Liver (tissue), 9 donors: ENCODE measurements around the gene FCN1. TPM values are rescaled to one million over a fixed set of nuclear protein-coding genes. Genes with fewer than 3 reads are reported as not detected.
A peak's percentile ranks its signal among the peaks of the same experiment; 100 is the strongest.

ENCODE experiments used
- DNase-seq: peaks from one replicate; pipeline ENCODE4 v3.0.0-alpha.2; 2017; ENCODE audit warnings: low spot score
- H3K27ac ChIP-seq, 2 donors: one replicate each; pipeline ENCODE4 v1.7.0; 2013; ENCODE audit warnings: inconsistent platforms in 2 of 2, low read length in 2 of 2, control low read depth in 1 of 2, low read depth in 1 of 2, mild to moderate bottlenecking in 1 of 2
- H3K27me3 ChIP-seq, 4 donors: one replicate each; pipeline versions ENCODE4 v1.6.1 to v1.7.0; 2013; ENCODE audit warnings: low read length in 3 of 4, inconsistent platforms in 1 of 4, mild to moderate bottlenecking in 1 of 4, moderate library complexity in 1 of 4; ENCODE audit not compliant: control insufficient read depth in 4 of 4, insufficient read depth in 4 of 4
- H3K36me3 ChIP-seq, 4 donors: one replicate each; pipeline versions ENCODE4 v1.6.1 to v1.7.0; 2013; ENCODE audit warnings: low read length in 3 of 4, mild to moderate bottlenecking in 3 of 4, low read depth in 1 of 4, moderate library complexity in 1 of 4; ENCODE audit not compliant: control insufficient read depth in 4 of 4, insufficient read depth in 3 of 4
- H3K4me1 ChIP-seq, 4 donors: one replicate each; pipeline versions ENCODE4 v1.6.1 to v1.7.0; 2013; ENCODE audit warnings: low read length in 3 of 4, mild to moderate bottlenecking in 3 of 4, moderate library complexity in 1 of 4; ENCODE audit not compliant: control insufficient read depth in 4 of 4, insufficient read depth in 4 of 4
- H3K4me3 ChIP-seq, 3 donors: one replicate each; pipeline versions ENCODE4 v1.6.1 to v1.7.0; 2013; ENCODE audit warnings: low read length in 3 of 3, control low read depth in 1 of 3, low read depth in 1 of 3, mild to moderate bottlenecking in 1 of 3
- H3K9ac ChIP-seq, 2 donors: one replicate each; pipeline ENCODE4 v1.7.0; 2013; ENCODE audit warnings: low read length in 2 of 2, mild to moderate bottlenecking in 2 of 2, moderate library complexity in 2 of 2, control low read depth in 1 of 2, low read depth in 1 of 2
- H3K9me3 ChIP-seq, 4 donors: one replicate each; pipeline versions ENCODE4 v1.6.1 to v1.7.0; 2013; ENCODE audit warnings: low read length in 3 of 4; ENCODE audit not compliant: control insufficient read depth in 4 of 4
- EGR1 ChIP-seq, 2 donors: IDR thresholded peaks; 2 replicates each; pipeline ENCODE4 v1.6.1; 2016 to 2018; ENCODE audit warnings: antibody characterized with exemption in 2 of 2, low read depth in 2 of 2
- FOXA2 ChIP-seq: IDR thresholded peaks from 2 replicates; pipeline ENCODE4 v1.6.1; 2016; ENCODE audit warnings: antibody characterized with exemption
- GABPA ChIP-seq, 2 donors: IDR thresholded peaks in 1 of 2; conservative IDR thresholded peaks in 1 of 2; 2 replicates each; pipeline ENCODE4 v1.6.1; 2016; ENCODE audit warnings: antibody characterized with exemption in 2 of 2, mild to moderate bottlenecking in 1 of 2, moderate library complexity in 1 of 2
- HNF4A ChIP-seq, 2 donors: conservative IDR thresholded peaks; 2 replicates each; pipeline ENCODE4 v1.6.1; 2016; ENCODE audit warnings: antibody characterized with exemption in 2 of 2, mild to moderate bottlenecking in 2 of 2
- HNF4G ChIP-seq: IDR thresholded peaks from 2 replicates; pipeline ENCODE4 v1.6.1; 2016; ENCODE audit warnings: antibody characterized with exemption
- NR2F2 ChIP-seq: IDR thresholded peaks from 2 replicates; pipeline ENCODE4 v1.6.1; 2016; ENCODE audit warnings: antibody characterized with exemption
- RAD21 ChIP-seq, 2 donors: IDR thresholded peaks; 2 replicates each; pipeline ENCODE4 v1.6.1; 2016; ENCODE audit warnings: antibody characterized with exemption in 2 of 2, mild to moderate bottlenecking in 2 of 2
- RXRA ChIP-seq, 2 donors: IDR thresholded peaks; 2 replicates each; pipeline ENCODE4 v1.6.1; 2017 to 2018; ENCODE audit warnings: antibody characterized with exemption in 2 of 2, mild to moderate bottlenecking in 1 of 2
- SP1 ChIP-seq: IDR thresholded peaks from 2 replicates; pipeline ENCODE4 v1.6.1; 2018; ENCODE audit warnings: antibody characterized with exemption, mild to moderate bottlenecking
- TAF1 ChIP-seq: conservative IDR thresholded peaks from 2 replicates; pipeline ENCODE4 v1.6.1; 2016; ENCODE audit warnings: antibody characterized with exemption, mild to moderate bottlenecking
- YY1 ChIP-seq: IDR thresholded peaks from 2 replicates; pipeline ENCODE4 v1.6.1; 2016; ENCODE audit warnings: antibody characterized with exemption, mild to moderate bottlenecking
- WGBS: extraction: QIAGEN DNeasy Blood & Tissue Kit; methylation state at CpG from one replicate; pipeline ENCODE4 v1.1.7; 2013; 5-methylcytosine and 5-hydroxymethylcytosine counted together
- polyA plus RNA-seq, 2 donors: library from polyadenylated mRNA; stranded (reverse) in 1 of 2; unstranded in 1 of 2; fragments of 200-250 nt in 1 of 2; fragments of >200 nt in 1 of 2; fragmentation: Nextera tagmentation in 1 of 2; extraction: Ambion mirVana in 1 of 2; gene quantifications; one replicate each; pipeline versions ENCODE4 v1.2.1 to v1.2.3, GENCODE V29; 2013 to 2015
- total RNA-seq, 2 donors: library from RNA; depleted of rRNA; stranded (reverse); fragments of >200 nt; gene quantifications; one replicate each; pipeline ENCODE4 v1.2.3, GENCODE V29; 2014
- TF ChIP-seq, protein P1 (sequence below): IDR thresholded peaks from 2 replicates; pipeline ENCODE4 v1.6.1; 2016; ENCODE audit warnings: antibody characterized with exemption
- TF ChIP-seq, protein P2 (sequence below): IDR thresholded peaks from 2 replicates; pipeline ENCODE4 v1.6.1; 2016; ENCODE audit warnings: antibody characterized with exemption, mild to moderate bottlenecking
- TF ChIP-seq, protein P3 (sequence below): IDR thresholded peaks from 2 replicates; pipeline ENCODE4 v1.6.1; 2016; ENCODE audit warnings: antibody characterized with exemption
- TF ChIP-seq, protein P4 (sequence below): IDR thresholded peaks from 2 replicates; pipeline ENCODE4 v1.6.1; 2016; ENCODE audit warnings: antibody characterized with exemption
- TF ChIP-seq, protein P5 (sequence below): fragments of 150-350 bp; IDR thresholded peaks from 2 replicates; pipeline ENCODE4 v1.5.1; 2017; ENCODE audit warnings: improper control_type of control experiment, low read depth, low read length; ENCODE audit not compliant: missing input control
- donor health status: healthy.
- donor health status: healthy.
- donor health status: healthy.
- donor health status: healthy.
- donor health status: healthy.

The FCN1 gene
- total and polyA plus RNA-seq, 4 donors: 0.97 to 15.0 (median 5.4) TPM

DNA sequence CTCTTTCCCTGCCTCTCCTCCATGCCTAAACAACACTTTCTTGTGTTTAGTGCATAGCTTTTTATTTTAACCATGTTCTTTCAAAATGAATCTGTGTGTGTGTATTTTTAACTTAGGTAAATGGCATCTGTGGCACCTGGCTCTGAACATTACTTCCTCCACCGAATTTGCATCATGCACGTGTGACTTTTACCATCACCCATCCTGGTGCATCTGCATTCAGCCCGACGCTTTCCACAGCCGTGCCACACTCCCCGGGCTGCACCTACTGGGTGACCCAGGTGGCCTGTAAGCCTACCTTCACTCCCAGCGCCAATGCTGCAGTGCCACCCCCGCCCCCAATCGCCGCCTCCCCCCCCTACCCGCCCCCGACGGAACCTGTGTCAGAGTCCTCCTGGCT lies 12.7 kb upstream of the FCN1 start:
- WGBS: 82% methylated on average over 13 of the region's 13 CpGs
- no peaks in the 10 kb centered on the region for H3K9me3 ChIP-seq
- H3K36me3 ChIP-seq: no peaks in the 10 kb centered on the region
- no peak overlapping the region for H3K4me3 ChIP-seq
- H3K27ac ChIP-seq: no peak overlapping the region
- no peak overlapping the region for H3K9ac ChIP-seq
- TF ChIP-seq, protein P1, sequence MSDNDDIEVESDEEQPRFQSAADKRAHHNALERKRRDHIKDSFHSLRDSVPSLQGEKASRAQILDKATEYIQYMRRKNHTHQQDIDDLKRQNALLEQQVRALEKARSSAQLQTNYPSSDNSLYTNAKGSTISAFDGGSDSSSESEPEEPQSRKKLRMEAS: no peak
- TF ChIP-seq EGR1 (IDR thresholded peaks at IDR 0.05; ENCODE audit: low read depth in 2 of 2) (no peak), RAD21 (IDR thresholded peaks at IDR 0.05) (no peak), SP1 (no peak), TAF1 (no peak)
- TF ChIP-seq, protein P2, sequence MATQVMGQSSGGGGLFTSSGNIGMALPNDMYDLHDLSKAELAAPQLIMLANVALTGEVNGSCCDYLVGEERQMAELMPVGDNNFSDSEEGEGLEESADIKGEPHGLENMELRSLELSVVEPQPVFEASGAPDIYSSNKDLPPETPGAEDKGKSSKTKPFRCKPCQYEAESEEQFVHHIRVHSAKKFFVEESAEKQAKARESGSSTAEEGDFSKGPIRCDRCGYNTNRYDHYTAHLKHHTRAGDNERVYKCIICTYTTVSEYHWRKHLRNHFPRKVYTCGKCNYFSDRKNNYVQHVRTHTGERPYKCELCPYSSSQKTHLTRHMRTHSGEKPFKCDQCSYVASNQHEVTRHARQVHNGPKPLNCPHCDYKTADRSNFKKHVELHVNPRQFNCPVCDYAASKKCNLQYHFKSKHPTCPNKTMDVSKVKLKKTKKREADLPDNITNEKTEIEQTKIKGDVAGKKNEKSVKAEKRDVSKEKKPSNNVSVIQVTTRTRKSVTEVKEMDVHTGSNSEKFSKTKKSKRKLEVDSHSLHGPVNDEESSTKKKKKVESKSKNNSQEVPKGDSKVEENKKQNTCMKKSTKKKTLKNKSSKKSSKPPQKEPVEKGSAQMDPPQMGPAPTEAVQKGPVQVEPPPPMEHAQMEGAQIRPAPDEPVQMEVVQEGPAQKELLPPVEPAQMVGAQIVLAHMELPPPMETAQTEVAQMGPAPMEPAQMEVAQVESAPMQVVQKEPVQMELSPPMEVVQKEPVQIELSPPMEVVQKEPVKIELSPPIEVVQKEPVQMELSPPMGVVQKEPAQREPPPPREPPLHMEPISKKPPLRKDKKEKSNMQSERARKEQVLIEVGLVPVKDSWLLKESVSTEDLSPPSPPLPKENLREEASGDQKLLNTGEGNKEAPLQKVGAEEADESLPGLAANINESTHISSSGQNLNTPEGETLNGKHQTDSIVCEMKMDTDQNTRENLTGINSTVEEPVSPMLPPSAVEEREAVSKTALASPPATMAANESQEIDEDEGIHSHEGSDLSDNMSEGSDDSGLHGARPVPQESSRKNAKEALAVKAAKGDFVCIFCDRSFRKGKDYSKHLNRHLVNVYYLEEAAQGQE: no peak
- H3K4me1 ChIP-seq: peaks cover 0 to 3% (median 0%) of the 10 kb centered on the region in 4 donors
- no peaks in the 10 kb centered on the region for H3K27me3 ChIP-seq
- DNase-seq: no peak

DNA sequence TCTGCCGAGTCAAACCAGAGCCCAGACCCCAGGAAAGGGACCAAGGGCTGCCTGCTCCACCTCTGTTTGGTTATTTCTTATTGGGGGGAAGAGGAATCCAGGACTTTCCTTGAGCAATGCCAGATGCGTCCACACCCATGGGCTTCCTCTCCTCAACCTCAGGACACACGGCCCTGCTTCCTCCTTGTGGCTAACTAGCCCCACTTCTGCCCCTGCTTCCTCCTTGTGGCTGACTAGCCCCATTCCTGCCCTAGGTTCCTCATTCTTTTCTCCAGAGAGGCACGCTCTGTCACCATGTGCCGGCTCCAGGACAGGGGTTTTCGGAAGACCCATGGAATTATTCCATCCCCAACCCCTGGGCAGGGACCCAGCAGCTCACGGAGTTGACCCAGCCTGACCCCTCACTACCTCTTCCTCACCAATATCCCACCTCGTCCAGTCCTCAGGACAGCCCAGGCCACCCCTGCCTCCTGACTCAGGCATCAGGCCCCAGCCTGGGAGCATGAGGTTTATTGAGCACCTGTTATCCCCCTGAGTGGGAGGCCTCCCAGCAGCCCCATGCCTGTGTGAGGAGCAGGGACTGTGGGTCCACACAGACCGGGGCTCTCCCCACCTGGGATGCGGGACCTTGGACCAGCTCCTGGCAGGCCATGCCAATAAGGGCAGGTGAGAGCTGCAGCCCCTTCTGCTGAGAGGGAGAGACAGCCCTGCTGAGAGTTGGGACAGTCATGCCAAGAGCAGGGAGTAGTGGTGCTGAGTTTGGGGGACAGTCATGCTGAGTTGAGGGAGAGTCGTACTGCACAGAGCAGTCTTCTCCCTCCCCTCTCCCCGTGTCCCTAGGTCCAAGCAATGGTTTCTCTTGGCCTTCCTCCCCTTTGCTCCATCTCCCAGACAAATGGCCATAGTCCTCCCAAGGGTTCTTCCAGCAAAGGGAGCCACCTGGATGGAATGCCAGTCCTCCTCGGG lies 11.8 kb upstream of the FCN1 start:
- no peak for DNase-seq
- no peaks in the 10 kb centered on the region for H3K27me3 ChIP-seq
- no peak overlapping the region for H3K9ac ChIP-seq
- no peak overlapping the region for H3K4me3 ChIP-seq
- H3K9me3 ChIP-seq: no peaks in the 10 kb centered on the region
- 69% methylated on average over 13 of the region's 13 CpGs for WGBS
- no peaks in the 10 kb centered on the region for H3K36me3 ChIP-seq
- no peak overlapping the region for H3K27ac ChIP-seq
- no peak for TF ChIP-seq YY1
- TF ChIP-seq RAD21 (IDR thresholded peaks at IDR 0.05): peak in 1 of 2 donors; percentile 5
- peaks cover 0 to 3% (median 0%) of the 10 kb centered on the region in 4 donors for H3K4me1 ChIP-seq

DNA sequence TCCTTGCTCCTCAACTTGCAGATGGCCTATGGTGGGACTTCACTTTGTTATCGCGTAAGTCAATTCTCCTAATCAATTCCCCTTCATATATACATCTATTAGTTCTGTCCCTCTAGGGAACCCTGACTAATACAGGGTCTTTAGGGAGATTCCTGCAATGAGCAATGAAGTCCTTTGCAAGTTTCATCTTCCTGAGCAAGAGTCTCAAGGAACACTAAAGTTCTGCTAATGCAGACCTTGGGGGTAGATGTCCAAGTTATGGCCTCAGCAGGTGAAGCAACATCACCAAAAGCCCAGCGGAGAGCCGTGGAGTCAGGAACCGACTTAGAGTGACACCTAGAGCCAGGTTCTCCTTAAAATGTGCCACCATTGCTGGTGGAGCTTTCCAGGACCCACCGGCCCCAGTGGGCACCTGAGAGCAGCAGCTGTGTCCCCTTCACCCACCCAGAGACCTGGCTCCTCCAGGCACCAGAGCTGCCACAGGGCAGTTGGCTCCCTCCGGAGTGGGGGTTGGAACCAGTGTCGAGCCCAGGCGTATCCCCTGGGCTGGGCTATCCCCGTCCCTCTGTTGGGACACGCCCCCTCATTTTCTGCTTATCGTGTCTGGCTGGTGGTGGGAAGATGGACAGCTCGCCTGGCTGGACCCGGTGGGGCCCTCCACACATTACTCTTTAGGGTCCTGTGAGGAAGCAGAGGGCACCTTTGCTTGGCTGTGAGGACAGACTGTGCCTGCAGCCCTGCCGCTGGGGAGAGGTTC lies 10.9 kb upstream of the FCN1 start:
- no peak overlapping the region for H3K9ac ChIP-seq
- no peaks in the 10 kb centered on the region for H3K36me3 ChIP-seq
- no peak for DNase-seq
- peaks cover 0 to 3% (median 0%) of the 10 kb centered on the region in 4 donors for H3K4me1 ChIP-seq
- no peaks in the 10 kb centered on the region for H3K27me3 ChIP-seq
- peak overlapping the region in 1 of 2 donors; percentile 31 for H3K27ac ChIP-seq
- H3K9me3 ChIP-seq: no peaks in the 10 kb centered on the region
- WGBS: 62% methylated on average over 15 of the region's 15 CpGs
- no peak overlapping the region for H3K4me3 ChIP-seq
- TF ChIP-seq, protein P3, sequence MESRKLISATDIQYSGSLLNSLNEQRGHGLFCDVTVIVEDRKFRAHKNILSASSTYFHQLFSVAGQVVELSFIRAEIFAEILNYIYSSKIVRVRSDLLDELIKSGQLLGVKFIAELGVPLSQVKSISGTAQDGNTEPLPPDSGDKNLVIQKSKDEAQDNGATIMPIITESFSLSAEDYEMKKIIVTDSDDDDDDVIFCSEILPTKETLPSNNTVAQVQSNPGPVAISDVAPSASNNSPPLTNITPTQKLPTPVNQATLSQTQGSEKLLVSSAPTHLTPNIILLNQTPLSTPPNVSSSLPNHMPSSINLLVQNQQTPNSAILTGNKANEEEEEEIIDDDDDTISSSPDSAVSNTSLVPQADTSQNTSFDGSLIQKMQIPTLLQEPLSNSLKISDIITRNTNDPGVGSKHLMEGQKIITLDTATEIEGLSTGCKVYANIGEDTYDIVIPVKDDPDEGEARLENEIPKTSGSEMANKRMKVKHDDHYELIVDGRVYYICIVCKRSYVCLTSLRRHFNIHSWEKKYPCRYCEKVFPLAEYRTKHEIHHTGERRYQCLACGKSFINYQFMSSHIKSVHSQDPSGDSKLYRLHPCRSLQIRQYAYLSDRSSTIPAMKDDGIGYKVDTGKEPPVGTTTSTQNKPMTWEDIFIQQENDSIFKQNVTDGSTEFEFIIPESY: no peak
- TF ChIP-seq, protein P4, sequence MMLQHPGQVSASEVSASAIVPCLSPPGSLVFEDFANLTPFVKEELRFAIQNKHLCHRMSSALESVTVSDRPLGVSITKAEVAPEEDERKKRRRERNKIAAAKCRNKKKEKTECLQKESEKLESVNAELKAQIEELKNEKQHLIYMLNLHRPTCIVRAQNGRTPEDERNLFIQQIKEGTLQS: no peak
- TF ChIP-seq GABPA (IDR thresholded peaks at IDR 0.05 in 1 of 2, conservative IDR thresholded peaks at IDR 0.05 in 1 of 2) (no peak), HNF4A (conservative IDR thresholded peaks at IDR 0.05) (no peak), RXRA (IDR thresholded peaks at IDR 0.05) (no peak), RAD21 (IDR thresholded peaks at IDR 0.05) (no peak), NR2F2 (no peak), FOXA2 (no peak), TAF1 (no peak), HNF4G (no peak)
- TF ChIP-seq, protein P5, sequence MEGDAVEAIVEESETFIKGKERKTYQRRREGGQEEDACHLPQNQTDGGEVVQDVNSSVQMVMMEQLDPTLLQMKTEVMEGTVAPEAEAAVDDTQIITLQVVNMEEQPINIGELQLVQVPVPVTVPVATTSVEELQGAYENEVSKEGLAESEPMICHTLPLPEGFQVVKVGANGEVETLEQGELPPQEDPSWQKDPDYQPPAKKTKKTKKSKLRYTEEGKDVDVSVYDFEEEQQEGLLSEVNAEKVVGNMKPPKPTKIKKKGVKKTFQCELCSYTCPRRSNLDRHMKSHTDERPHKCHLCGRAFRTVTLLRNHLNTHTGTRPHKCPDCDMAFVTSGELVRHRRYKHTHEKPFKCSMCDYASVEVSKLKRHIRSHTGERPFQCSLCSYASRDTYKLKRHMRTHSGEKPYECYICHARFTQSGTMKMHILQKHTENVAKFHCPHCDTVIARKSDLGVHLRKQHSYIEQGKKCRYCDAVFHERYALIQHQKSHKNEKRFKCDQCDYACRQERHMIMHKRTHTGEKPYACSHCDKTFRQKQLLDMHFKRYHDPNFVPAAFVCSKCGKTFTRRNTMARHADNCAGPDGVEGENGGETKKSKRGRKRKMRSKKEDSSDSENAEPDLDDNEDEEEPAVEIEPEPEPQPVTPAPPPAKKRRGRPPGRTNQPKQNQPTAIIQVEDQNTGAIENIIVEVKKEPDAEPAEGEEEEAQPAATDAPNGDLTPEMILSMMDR: no peak
